HFF-Myc (cell line): ENCODE data around the gene YPEL2.
"Not testable (repeated sequence)": the region's sequence is repeated elsewhere in the genome, so short reads cannot be mapped to it uniquely, and the experiment has no call there.

Experiments used
- DNase-seq: peaks from one replicate; pipeline ENCODE4 v3.0.0-alpha.2; 2011; ENCODE audit warnings: low read depth; ENCODE audit errors: extremely low read depth
- H3K4me3 ChIP-seq: replicated peaks from 2 replicates; pipeline ENCODE4 v1.5.1; 2011; ENCODE audit warnings: low read depth, mild to moderate bottlenecking, control low read depth, low read length
- CTCF ChIP-seq: IDR thresholded peaks from 2 replicates; pipeline ENCODE4 v1.5.1; 2012; ENCODE audit warnings: mild to moderate bottlenecking, low read depth, low read length, control low read depth; ENCODE audit errors: missing control alignments

The YPEL2 gene

GRCh38 chr17:59405944-59406705 lies 74.7 kb downstream of the YPEL2 start:
- no peak for DNase-seq
- TF ChIP-seq CTCF, result no peak
- no peak overlapping the region for H3K4me3 ChIP-seq

GRCh38 chr17:59406808-59407381 lies 75.4 kb downstream of the YPEL2 start:
- no peak for DNase-seq
- no peak for TF ChIP-seq CTCF
- H3K4me3 ChIP-seq, result no peak overlapping the region

- no peak for TF ChIP-seq CTCF
- no peak for DNase-seq
- no peak overlapping the region for H3K4me3 ChIP-seq
These were observed 78.0 kb downstream of the YPEL2 start for GRCh38 chr17:59409336-59410048.

GRCh38 chr17:59410049-59410437 lies 78.6 kb downstream of the YPEL2 start:
- no peak for DNase-seq
- H3K4me3 ChIP-seq, result no peak overlapping the region
- TF ChIP-seq CTCF, result no peak

GRCh38 chr17:59412431-59412830 lies 81.0 kb downstream of the YPEL2 start:
- not testable (repeated sequence) for DNase-seq, H3K4me3 ChIP-seq

- no peak for DNase-seq
- TF ChIP-seq CTCF, result no peak
- no peak overlapping the region for H3K4me3 ChIP-seq
These were observed 81.7 kb downstream of the YPEL2 start for GRCh38 chr17:59413014-59413766.

- no peak for TF ChIP-seq CTCF
- H3K4me3 ChIP-seq, result no peak overlapping the region
- DNase-seq, result no peak
These were observed 83.9 kb downstream of the YPEL2 start for GRCh38 chr17:59415397-59415796.
